Measurements from ENCODE around the gene FITM2.
"Not testable (repeated sequence)": the region's sequence is repeated elsewhere in the genome, so short reads cannot be mapped to it uniquely, and the experiment has no call there.

Gene FITM2

DNA sequence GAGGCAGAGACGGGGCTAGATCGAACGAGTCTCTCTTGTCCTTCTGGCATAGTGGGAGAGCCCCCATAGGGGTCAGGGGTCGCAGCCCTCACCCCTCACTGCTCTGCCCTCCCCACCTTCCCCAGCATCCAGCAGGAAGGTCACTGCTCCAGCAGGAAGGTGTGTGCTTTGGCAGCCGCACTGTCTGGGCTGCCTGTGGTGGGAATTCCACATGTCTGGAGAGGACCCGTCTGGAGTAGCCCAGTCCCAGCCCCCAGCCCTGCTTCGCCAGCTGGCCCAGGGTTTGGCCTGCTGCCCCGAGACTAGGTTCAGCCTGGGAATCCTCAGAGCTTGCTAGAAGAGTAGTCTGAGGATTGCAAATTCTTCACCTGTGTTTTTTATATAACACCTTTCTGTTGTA, 23.3 kb upstream of the FITM2 start:
- TF ChIP-seq, protein P1, sequence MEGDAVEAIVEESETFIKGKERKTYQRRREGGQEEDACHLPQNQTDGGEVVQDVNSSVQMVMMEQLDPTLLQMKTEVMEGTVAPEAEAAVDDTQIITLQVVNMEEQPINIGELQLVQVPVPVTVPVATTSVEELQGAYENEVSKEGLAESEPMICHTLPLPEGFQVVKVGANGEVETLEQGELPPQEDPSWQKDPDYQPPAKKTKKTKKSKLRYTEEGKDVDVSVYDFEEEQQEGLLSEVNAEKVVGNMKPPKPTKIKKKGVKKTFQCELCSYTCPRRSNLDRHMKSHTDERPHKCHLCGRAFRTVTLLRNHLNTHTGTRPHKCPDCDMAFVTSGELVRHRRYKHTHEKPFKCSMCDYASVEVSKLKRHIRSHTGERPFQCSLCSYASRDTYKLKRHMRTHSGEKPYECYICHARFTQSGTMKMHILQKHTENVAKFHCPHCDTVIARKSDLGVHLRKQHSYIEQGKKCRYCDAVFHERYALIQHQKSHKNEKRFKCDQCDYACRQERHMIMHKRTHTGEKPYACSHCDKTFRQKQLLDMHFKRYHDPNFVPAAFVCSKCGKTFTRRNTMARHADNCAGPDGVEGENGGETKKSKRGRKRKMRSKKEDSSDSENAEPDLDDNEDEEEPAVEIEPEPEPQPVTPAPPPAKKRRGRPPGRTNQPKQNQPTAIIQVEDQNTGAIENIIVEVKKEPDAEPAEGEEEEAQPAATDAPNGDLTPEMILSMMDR (IDR thresholded peaks at IDR 0.05; ENCODE audit: insufficient read depth, low read depth, low read length, missing control alignments), result no peak
- DNase-seq (ENCODE audit: low read depth), result no peak
- no peak overlapping the region for H3K4me3 ChIP-seq (ENCODE audit: low read length)

DNA sequence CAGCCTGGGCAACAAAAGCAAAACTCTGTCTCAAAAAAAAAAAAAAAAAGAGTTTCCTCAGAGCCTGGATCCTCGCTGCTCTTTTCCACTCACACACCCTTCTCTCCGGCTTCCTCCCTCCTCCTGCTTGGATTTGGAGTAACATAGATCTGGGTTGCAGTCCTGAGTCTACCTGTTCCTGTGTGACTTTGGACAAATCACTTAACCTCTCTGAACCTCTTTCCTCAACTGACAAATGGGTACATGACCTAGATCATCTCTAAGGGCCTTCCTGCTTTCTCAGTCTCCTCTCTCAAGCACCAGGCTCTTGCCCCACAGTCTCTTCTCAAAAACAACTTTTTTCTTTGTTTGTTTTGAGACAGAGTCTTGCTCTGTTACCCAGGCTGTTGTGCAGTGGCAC, 20.2 kb upstream of the FITM2 start:
- no peak for DNase-seq (ENCODE audit: low read depth)
- TF ChIP-seq, protein P1 (IDR thresholded peaks at IDR 0.05; ENCODE audit: insufficient read depth, low read depth, low read length, missing control alignments), result no peak
- H3K4me3 ChIP-seq (ENCODE audit: low read length), result no peak overlapping the region

- TF ChIP-seq, protein P1 (IDR thresholded peaks at IDR 0.05; ENCODE audit: insufficient read depth, low read depth, low read length, missing control alignments), result no peak
- DNase-seq (ENCODE audit: low read depth), result no peak
- H3K4me3 ChIP-seq (ENCODE audit: low read length), result no peak overlapping the region
These were observed 17.4 kb upstream of the FITM2 start for GRCh38 chr20:44328428-44328827.

GRCh38 chr20:44327748-44328147, 16.7 kb upstream of the FITM2 start:
- DNase-seq (ENCODE audit: low read depth); H3K4me3 ChIP-seq (ENCODE audit: low read length): not testable (repeated sequence)

- H3K4me3 ChIP-seq (ENCODE audit: low read length), result no peak overlapping the region
- DNase-seq (ENCODE audit: low read depth), result no peak
- TF ChIP-seq, protein P1 (IDR thresholded peaks at IDR 0.05; ENCODE audit: insufficient read depth, low read depth, low read length, missing control alignments), result no peak
These were observed 15.6 kb upstream of the FITM2 start for GRCh38 chr20:44326391-44327159.

GRCh38 chr20:44324343-44324742, 13.3 kb upstream of the FITM2 start:
- peak; percentile 19 for DNase-seq (ENCODE audit: low read depth)
- TF ChIP-seq, protein P1 (IDR thresholded peaks at IDR 0.05; ENCODE audit: insufficient read depth, low read depth, low read length, missing control alignments), result no peak
- H3K4me3 ChIP-seq (ENCODE audit: low read length), result no peak overlapping the region

DNA sequence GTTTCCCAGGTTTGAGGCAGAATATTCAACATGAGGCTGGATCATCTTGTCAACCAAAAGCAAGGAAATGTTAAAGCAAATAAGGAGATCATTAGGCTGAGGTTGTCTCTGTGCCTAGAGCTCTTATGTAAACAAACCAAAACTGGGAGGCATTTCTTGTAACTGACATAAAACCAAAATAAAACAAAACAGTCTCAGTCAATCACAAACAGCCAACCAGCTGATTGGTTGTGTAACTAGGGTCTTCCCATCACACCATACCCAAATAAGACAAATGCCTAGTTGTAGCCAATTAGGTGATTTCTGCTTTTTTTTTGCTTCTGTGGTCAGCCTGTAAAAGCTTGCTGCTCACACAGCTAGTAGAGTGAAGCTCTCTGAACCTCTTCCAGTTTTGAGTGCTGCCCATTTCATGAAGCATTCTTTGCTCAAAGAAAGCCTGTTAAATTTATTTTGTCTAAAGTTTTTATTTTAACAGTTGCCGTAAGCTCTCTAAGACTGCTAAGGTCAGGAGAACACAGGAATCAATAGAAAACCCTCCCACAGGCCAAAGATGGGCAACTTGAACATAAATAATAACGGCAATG, 8.9 kb upstream of the FITM2 start:
- TF ChIP-seq, protein P1 (IDR thresholded peaks at IDR 0.05; ENCODE audit: insufficient read depth, low read depth, low read length, missing control alignments), result no peak

More for the DNA sequence above, 8.9 kb upstream of the FITM2 start:
- no peak overlapping the region for H3K4me3 ChIP-seq (ENCODE audit: low read length)
- DNase-seq (ENCODE audit: low read depth), result no peak

Data from epithelial cell of esophagus (primary cell).